Neural cell (in vitro differentiated cells): ENCODE data around the gene KNG1.

Source experiments
- CTCF ChIP-seq: fragments of 450-650 bp; IDR thresholded peaks from 2 replicates; pipeline ENCODE4 v1.5.1; 2014; ENCODE audit warnings: antibody characterized with exemption, mild to moderate bottlenecking, moderate library complexity; ENCODE audit not compliant: poor library complexity, severe bottlenecking
- EP300 ChIP-seq: fragments of 450-650 bp; conservative IDR thresholded peaks from 2 replicates; pipeline ENCODE4 v1.6.1; 2014; ENCODE audit warnings: antibody characterized with exemption, mild to moderate bottlenecking, moderate library complexity; ENCODE audit not compliant: poor library complexity, severe bottlenecking

DNA sequence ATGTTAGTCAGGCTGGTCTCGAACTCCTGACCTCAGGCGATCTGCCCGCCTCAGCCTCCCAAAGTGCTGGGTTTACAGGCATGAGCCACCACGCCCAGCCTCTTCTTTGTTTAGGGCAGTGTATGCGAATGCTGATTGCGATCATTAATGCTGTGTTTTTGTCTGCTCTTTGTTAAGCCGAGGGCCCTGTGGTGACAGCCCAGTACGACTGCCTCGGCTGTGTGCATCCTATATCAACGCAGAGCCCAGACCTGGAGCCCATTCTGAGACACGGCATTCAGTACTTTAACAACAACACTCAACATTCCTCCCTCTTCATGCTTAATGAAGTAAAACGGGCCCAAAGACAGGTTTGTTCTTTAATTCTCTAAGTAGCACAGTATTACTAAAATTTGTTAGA lies 7.8 kb downstream of the KNG1 start:
- TF ChIP-seq EP300 (no peak), CTCF (no peak)
